IPS-18c (cell line): ENCODE results near the gene MYO5B.
"Not testable (repeated sequence)": the region's sequence is repeated elsewhere in the genome, so short reads cannot be mapped to it uniquely, and the experiment has no call there.

Experiments
- H3K4me3 ChIP-seq: 2 replicates; pipeline ENCODE4 v1.7.0; 2013; ENCODE audit warnings: low read depth, mild to moderate bottlenecking, low read length, moderate library complexity; ENCODE audit not compliant: insufficient read depth
- H3K9me3 ChIP-seq: one replicate; pipeline ENCODE4 v1.6.1; 2013; ENCODE audit warnings: mild to moderate bottlenecking, low read length, moderate library complexity; ENCODE audit not compliant: control insufficient read depth, insufficient read depth

MYO5B gene

GRCh38 chr18:49786019-49786720 is 408.8 kb downstream of the MYO5B start:
- Histone ChIP-seq H3K4me3 (no peak overlapping the region), H3K9me3 (no peaks in the 10 kb centered on the region)

GRCh38 chr18:49784427-49785185 is 410.3 kb downstream of the MYO5B start:
- Histone ChIP-seq H3K9me3 (no peaks in the 10 kb centered on the region), H3K4me3 (no peak overlapping the region)

GRCh38 chr18:49783631-49784030 is 411.3 kb downstream of the MYO5B start:
- not testable (repeated sequence) for H3K9me3 ChIP-seq, H3K4me3 ChIP-seq

- Histone ChIP-seq H3K9me3 (no peaks in the 10 kb centered on the region), H3K4me3 (no peak overlapping the region)
Observed at GRCh38 chr18:49778826-49779465, 416.0 kb downstream of the MYO5B start.
